Neural progenitor cell (in vitro differentiated cells): ENCODE measurements around the gene BICRAL. TPM values are rescaled to one million over a fixed set of nuclear protein-coding genes. Genes with fewer than 3 reads are reported as not detected.

ENCODE experiments used
- DNase-seq: peaks from one replicate; pipeline ENCODE4 v3.0.0-alpha.2; 2016; ENCODE audit warnings: low spot score
- H2AFZ ChIP-seq: fragments of 200-600 bp; sonication (generic); replicated peaks from 2 replicates; pipeline ENCODE4 v1.6.1; 2016; ENCODE audit warnings: antibody characterized with exemption
- H3F3A ChIP-seq: fragments of 200-600 bp; sonication (generic); 2 replicates; pipeline ENCODE4 v1.6.1; 2016; ENCODE audit warnings: antibody characterized with exemption, low read depth
- H3K27ac ChIP-seq: fragments of 200-600 bp; sonication (generic); 2 replicates; pipeline ENCODE4 v1.5.1; 2016; ENCODE audit warnings: mild to moderate bottlenecking
- H3K27me3 ChIP-seq: fragments of 200-600 bp; sonication (generic); 2 replicates; pipeline ENCODE4 v1.6.1; 2016; ENCODE audit warnings: mild to moderate bottlenecking, moderate library complexity
- H3K36me3 ChIP-seq: fragments of 200-600 bp; sonication (generic); 2 replicates; pipeline ENCODE4 v1.5.1; 2016
- H3K4me1 ChIP-seq: fragments of 200-600 bp; sonication (generic); 2 replicates; pipeline ENCODE4 v1.6.1; 2016; ENCODE audit warnings: mixed run types
- H3K4me2 ChIP-seq: fragments of 200-600 bp; sonication (generic); 2 replicates; pipeline ENCODE4 v1.6.1; 2016
- H3K4me3 ChIP-seq: fragments of 200-600 bp; sonication (generic); 2 replicates; pipeline ENCODE4 v1.5.1; 2016
- H3K79me2 ChIP-seq: fragments of 200-600 bp; sonication (generic); 2 replicates; pipeline ENCODE4 v1.6.1; 2016; ENCODE audit warnings: low read depth
- H3K9ac ChIP-seq: fragments of 200-600 bp; sonication (generic); 2 replicates; pipeline ENCODE4 v1.6.1; 2016
- H3K9me3 ChIP-seq: fragments of 200-600 bp; sonication (generic); 2 replicates; pipeline ENCODE4 v1.5.1; 2016; ENCODE audit warnings: low read depth
- H4K20me1 ChIP-seq: fragments of 200-600 bp; sonication (generic); 2 replicates; pipeline ENCODE4 v1.6.1; 2016; ENCODE audit warnings: low read depth
- H3K27ac Mint-ChIP-seq: 3 replicates; pipeline ENCODE4 v1.8.0; 2021; ENCODE audit warnings: mixed read lengths
- H3K27me3 Mint-ChIP-seq: 2 replicates; pipeline ENCODE4 v1.8.0; 2022; ENCODE audit warnings: low read depth, mild to moderate bottlenecking, inconsistent platforms, moderate library complexity, mixed read lengths; ENCODE audit not compliant: insufficient read depth
- H3K36me3 Mint-ChIP-seq: 3 replicates; pipeline ENCODE4 v1.8.0; 2021; ENCODE audit warnings: mixed read lengths
- H3K4me1 Mint-ChIP-seq: 3 replicates; pipeline ENCODE4 v1.8.0; 2021; ENCODE audit warnings: mixed read lengths
- H3K4me3 Mint-ChIP-seq: 3 replicates; pipeline ENCODE4 v1.8.0; 2021; ENCODE audit warnings: mild to moderate bottlenecking, moderate library complexity, mixed read lengths
- H3K9me3 Mint-ChIP-seq: 3 replicates; pipeline ENCODE4 v1.8.0; 2020; ENCODE audit warnings: mixed read lengths
- EZH2 ChIP-seq: fragments of 200-600 bp; sonication (generic); IDR thresholded peaks from 2 replicates; pipeline ENCODE4 v1.6.1; 2017; ENCODE audit warnings: antibody characterized with exemption, mild to moderate bottlenecking, moderate library complexity
- EZH2phosphoT487 ChIP-seq: fragments of 200-600 bp; sonication (generic); IDR thresholded peaks from 2 replicates; pipeline ENCODE4 v1.6.1; 2017; ENCODE audit warnings: antibody characterized with exemption
- total RNA-seq: library from RNA; depleted of rRNA; stranded (reverse); fragments of >200 nt; gene quantifications from 2 replicates; pipeline ENCODE4 v1.2.3, GENCODE V29; 2015; ENCODE audit warnings: low replicate concordance
- TF ChIP-seq, protein P1 (sequence below): fragments of 200-600 bp; sonication (generic); IDR thresholded peaks from 2 replicates; pipeline ENCODE4 v1.5.1; 2017; ENCODE audit warnings: antibody characterized with exemption, mild to moderate bottlenecking

BICRAL gene
- total RNA-seq, 1 donor from 2014 or later: 8.6 TPM

DNA sequence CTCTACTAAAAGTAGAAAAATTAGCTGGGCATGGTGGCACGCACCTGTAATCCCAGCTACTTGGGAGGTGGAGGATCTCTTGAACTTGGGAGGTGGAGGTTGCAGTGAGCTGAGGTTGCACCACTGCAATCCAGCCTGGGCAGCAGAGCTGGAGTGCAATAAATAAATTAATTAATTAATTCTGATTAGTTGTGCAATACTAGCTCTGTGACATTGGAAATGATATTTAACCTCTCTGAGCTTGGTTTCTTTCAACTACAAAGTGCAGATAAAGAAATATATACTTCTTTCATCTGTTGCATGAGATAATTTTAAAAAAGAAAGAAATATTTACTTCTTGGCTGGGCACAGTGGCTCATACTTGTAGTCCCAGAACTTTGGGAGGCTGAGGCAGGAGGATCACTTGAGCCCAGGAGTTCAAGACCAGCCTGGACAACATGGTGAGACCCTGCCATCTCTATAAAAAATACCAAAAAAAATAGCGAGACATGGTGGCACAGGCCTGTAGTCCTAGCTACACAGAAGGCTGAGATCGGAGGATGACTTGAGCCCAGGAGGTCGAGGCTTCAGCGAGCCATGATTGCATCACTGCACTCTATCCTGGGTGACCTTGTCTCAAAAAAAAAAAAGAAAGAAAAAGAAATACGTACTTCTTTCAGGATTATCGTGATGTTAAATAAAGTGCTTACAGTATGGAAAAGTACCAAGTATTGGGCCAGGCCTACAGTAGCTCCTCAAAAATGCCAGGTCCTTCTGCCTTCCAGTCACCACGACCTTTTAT lies 20.4 kb upstream of the BICRAL start:
- H3K27me3 Mint-ChIP-seq: peaks cover 3% of the 10 kb centered on the region
- no peak for DNase-seq
- H3K9me3 ChIP-seq: no peaks in the 10 kb centered on the region
- H3K79me2 ChIP-seq: no peaks in the 10 kb centered on the region
- no peak overlapping the region for H3K4me2 ChIP-seq
- H3K27me3 ChIP-seq: no peaks in the 10 kb centered on the region
- H4K20me1 ChIP-seq: peaks cover 29% of the 10 kb centered on the region
- no peak overlapping the region for H3K4me3 ChIP-seq
- no peak overlapping the region for H2AFZ ChIP-seq
- no peaks in the 10 kb centered on the region for H3K36me3 Mint-ChIP-seq
- TF ChIP-seq EZH2 (no peak), EZH2phosphoT487 (no peak)
- TF ChIP-seq, protein P1, sequence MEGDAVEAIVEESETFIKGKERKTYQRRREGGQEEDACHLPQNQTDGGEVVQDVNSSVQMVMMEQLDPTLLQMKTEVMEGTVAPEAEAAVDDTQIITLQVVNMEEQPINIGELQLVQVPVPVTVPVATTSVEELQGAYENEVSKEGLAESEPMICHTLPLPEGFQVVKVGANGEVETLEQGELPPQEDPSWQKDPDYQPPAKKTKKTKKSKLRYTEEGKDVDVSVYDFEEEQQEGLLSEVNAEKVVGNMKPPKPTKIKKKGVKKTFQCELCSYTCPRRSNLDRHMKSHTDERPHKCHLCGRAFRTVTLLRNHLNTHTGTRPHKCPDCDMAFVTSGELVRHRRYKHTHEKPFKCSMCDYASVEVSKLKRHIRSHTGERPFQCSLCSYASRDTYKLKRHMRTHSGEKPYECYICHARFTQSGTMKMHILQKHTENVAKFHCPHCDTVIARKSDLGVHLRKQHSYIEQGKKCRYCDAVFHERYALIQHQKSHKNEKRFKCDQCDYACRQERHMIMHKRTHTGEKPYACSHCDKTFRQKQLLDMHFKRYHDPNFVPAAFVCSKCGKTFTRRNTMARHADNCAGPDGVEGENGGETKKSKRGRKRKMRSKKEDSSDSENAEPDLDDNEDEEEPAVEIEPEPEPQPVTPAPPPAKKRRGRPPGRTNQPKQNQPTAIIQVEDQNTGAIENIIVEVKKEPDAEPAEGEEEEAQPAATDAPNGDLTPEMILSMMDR: no peak
- no peak overlapping the region for H3K27ac Mint-ChIP-seq
- no peak overlapping the region for H3K27ac ChIP-seq
- H3K36me3 ChIP-seq: no peaks in the 10 kb centered on the region
- peaks cover 30% of the 10 kb centered on the region for H3K4me1 Mint-ChIP-seq
- no peak overlapping the region for H3K9ac ChIP-seq
- H3K4me3 Mint-ChIP-seq: no peak overlapping the region
- H3K9me3 Mint-ChIP-seq: no peaks in the 10 kb centered on the region
- H3K4me1 ChIP-seq: peaks cover 21% of the 10 kb centered on the region
- H3F3A ChIP-seq: peaks cover 14% of the 10 kb centered on the region

GRCh38 chr6:42762426-42762859 lies 19.4 kb upstream of the BICRAL start:
- DNase-seq: no peak
- H3F3A ChIP-seq: peaks cover 6% of the 10 kb centered on the region
- H3K9me3 ChIP-seq: no peaks in the 10 kb centered on the region
- peaks cover 15% of the 10 kb centered on the region for H3K4me1 ChIP-seq
- H3K4me2 ChIP-seq: no peak overlapping the region
- peaks cover 24% of the 10 kb centered on the region for H4K20me1 ChIP-seq
- H3K27ac ChIP-seq: no peak overlapping the region
- no peak overlapping the region for H3K4me3 Mint-ChIP-seq
- no peak overlapping the region for H3K27ac Mint-ChIP-seq
- TF ChIP-seq EZH2phosphoT487 (no peak), EZH2 (no peak)
- TF ChIP-seq, protein P1: no peak
- H3K9me3 Mint-ChIP-seq: no peaks in the 10 kb centered on the region
- no peaks in the 10 kb centered on the region for H3K36me3 ChIP-seq
- no peaks in the 10 kb centered on the region for H3K27me3 ChIP-seq
- H3K79me2 ChIP-seq: no peaks in the 10 kb centered on the region
- no peak overlapping the region for H3K9ac ChIP-seq
- no peak overlapping the region for H2AFZ ChIP-seq
- H3K4me1 Mint-ChIP-seq: peaks cover 24% of the 10 kb centered on the region
- no peak overlapping the region for H3K4me3 ChIP-seq
- no peaks in the 10 kb centered on the region for H3K36me3 Mint-ChIP-seq
- peaks cover 3% of the 10 kb centered on the region for H3K27me3 Mint-ChIP-seq

DNA sequence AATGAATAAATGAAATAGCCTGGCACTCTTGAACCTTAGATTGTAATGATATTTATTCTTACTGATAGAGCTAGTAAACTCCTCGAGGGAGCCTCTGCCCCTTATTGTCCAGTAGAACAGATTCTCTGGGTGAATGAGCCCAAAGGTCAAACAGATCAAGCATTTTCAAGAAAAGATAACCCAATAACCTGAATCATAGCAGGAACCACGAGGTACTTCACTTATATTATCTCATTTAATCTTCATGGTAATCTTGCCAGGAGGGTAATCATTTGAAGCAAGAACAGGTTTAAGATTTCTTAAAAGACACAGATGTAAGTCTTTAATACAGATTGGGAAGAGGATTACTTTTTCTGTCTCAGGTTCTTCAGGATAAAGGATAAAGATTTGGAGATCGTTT lies 18.9 kb upstream of the BICRAL start:
- Histone ChIP-seq H3F3A (peaks cover under 1% of the 10 kb centered on the region), H3K36me3 (no peaks in the 10 kb centered on the region), H4K20me1 (peaks cover 19% of the 10 kb centered on the region), H3K27me3 (no peaks in the 10 kb centered on the region), H3K27ac (no peak overlapping the region), H3K9me3 (no peaks in the 10 kb centered on the region), H3K4me3 (no peak overlapping the region), H3K4me1 (peaks cover 11% of the 10 kb centered on the region), H2AFZ (no peak overlapping the region), H3K9ac (no peak overlapping the region), H3K79me2 (no peaks in the 10 kb centered on the region), H3K4me2 (no peak overlapping the region)
- no peak for DNase-seq
- no peaks in the 10 kb centered on the region for H3K9me3 Mint-ChIP-seq
- H3K27ac Mint-ChIP-seq: no peak overlapping the region
- TF ChIP-seq, protein P1: no peak
- TF ChIP-seq EZH2phosphoT487 (no peak), EZH2 (no peak)
- peaks cover 2% of the 10 kb centered on the region for H3K27me3 Mint-ChIP-seq
- H3K36me3 Mint-ChIP-seq: no peaks in the 10 kb centered on the region
- peaks cover 21% of the 10 kb centered on the region for H3K4me1 Mint-ChIP-seq
- no peak overlapping the region for H3K4me3 Mint-ChIP-seq
